ENCODE results near the gene MTFR2.

The MTFR2 gene

DNA sequence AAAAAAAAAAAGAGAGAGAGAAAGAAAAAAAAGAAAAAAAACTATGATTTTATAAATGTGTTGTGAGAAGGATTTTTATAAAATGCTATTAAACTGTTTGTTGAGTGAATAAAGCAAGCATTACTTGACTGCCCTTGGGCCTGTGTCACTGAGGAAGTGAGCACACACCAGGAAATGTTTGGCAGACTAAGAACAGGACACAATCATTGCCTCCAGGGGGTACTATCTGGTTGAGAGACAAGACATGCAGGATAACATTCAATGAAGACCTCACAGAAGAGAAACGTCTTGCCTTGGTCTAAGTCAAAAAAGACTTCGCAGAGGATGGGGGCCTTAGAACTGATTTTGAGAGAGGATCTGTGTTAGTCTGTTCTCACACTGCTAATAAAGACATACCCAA, 40.6 kb downstream of the MTFR2 start:
- ChIA-PET CTCF (interaction anchor here (3.3 kb wide), 1 partner anchor 17 kb away, joined by 13 read pairs; no protein-coding TSS in a partner anchor), POLR2A (no interaction called here)
- no peak overlapping the region for H3K4me3 ChIP-seq (ENCODE audit: low read depth, low read length)
- TF ChIP-seq, protein P1, sequence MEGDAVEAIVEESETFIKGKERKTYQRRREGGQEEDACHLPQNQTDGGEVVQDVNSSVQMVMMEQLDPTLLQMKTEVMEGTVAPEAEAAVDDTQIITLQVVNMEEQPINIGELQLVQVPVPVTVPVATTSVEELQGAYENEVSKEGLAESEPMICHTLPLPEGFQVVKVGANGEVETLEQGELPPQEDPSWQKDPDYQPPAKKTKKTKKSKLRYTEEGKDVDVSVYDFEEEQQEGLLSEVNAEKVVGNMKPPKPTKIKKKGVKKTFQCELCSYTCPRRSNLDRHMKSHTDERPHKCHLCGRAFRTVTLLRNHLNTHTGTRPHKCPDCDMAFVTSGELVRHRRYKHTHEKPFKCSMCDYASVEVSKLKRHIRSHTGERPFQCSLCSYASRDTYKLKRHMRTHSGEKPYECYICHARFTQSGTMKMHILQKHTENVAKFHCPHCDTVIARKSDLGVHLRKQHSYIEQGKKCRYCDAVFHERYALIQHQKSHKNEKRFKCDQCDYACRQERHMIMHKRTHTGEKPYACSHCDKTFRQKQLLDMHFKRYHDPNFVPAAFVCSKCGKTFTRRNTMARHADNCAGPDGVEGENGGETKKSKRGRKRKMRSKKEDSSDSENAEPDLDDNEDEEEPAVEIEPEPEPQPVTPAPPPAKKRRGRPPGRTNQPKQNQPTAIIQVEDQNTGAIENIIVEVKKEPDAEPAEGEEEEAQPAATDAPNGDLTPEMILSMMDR (IDR thresholded peaks at IDR 0.05; ENCODE audit: insufficient read depth, low read length, missing control alignments) = no peak
- no peak for DNase-seq (ENCODE audit: low read depth, low spot score)

- ChIA-PET POLR2A (no interaction called here), CTCF (interaction anchor here (3.3 kb wide), 1 partner anchor 18 kb away, joined by 13 read pairs; no protein-coding TSS in a partner anchor)
- no peak for DNase-seq (ENCODE audit: low read depth, low spot score)
- no peak overlapping the region for H3K4me3 ChIP-seq (ENCODE audit: low read depth, low read length)
- TF ChIP-seq, protein P1 (IDR thresholded peaks at IDR 0.05; ENCODE audit: insufficient read depth, low read length, missing control alignments) = no peak
These were observed 41.3 kb downstream of the MTFR2 start for GRCh38 chr6:136208783-136209182.

- DNase-seq (ENCODE audit: low read depth, low spot score) = no peak
- ChIA-PET CTCF (interaction anchor here (0.8 to 2.6 kb wide), 3 partner anchors 11 to 25 kb away, joined by 3 to 10 read pairs (median 5); no protein-coding TSS in a partner anchor), POLR2A (interaction anchor here (0.6 kb wide), 1 partner anchor 246 kb away, joined by 3 read pairs; no protein-coding TSS in a partner anchor)
- H3K4me3 ChIP-seq (ENCODE audit: low read depth, low read length) = no peak overlapping the region
- TF ChIP-seq, protein P1 (IDR thresholded peaks at IDR 0.05; ENCODE audit: insufficient read depth, low read length, missing control alignments) = no peak
These were observed 48.4 kb downstream of the MTFR2 start for GRCh38 chr6:136201732-136202131.

- no peak for DNase-seq (ENCODE audit: low read depth, low spot score)
- ChIA-PET CTCF (no interaction called here), POLR2A (no interaction called here)
- H3K4me3 ChIP-seq (ENCODE audit: low read depth, low read length) = no peak overlapping the region
- TF ChIP-seq, protein P1 (IDR thresholded peaks at IDR 0.05; ENCODE audit: insufficient read depth, low read length, missing control alignments) = no peak
These were observed 57.2 kb downstream of the MTFR2 start for GRCh38 chr6:136192902-136193301.

GRCh38 chr6:136191606-136192312, 58.4 kb downstream of the MTFR2 start:
- no peak overlapping the region for H3K4me3 ChIP-seq (ENCODE audit: low read depth, low read length)
- ChIA-PET POLR2A (no interaction called here), CTCF (interaction anchor here (1.2 kb wide), 1 partner anchor 34 kb away, joined by 6 read pairs; no protein-coding TSS in a partner anchor)
- DNase-seq (ENCODE audit: low read depth, low spot score) = no peak
- TF ChIP-seq, protein P1 (IDR thresholded peaks at IDR 0.05; ENCODE audit: insufficient read depth, low read length, missing control alignments) = no peak

DNA sequence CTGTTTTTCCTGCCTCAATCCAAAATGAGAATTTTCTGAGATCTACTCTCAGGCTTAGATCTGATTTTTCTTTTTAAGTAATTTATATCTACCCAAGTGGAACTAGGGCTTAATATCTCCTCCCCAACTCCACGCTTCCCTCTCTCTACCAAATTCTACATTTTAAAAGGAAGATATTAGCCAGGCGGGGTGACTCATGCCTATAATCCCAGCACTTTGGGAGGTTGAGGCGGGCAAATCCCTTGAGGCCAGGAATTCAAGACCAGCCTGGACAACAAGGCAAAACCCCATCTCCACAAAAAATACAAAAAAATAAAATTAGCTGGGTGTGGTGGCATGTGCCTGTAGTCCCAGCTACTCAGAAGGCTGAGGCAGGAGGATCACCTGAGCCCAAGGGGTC, 61.0 kb downstream of the MTFR2 start:
- H3K4me3 ChIP-seq (ENCODE audit: low read depth, low read length) = no peak overlapping the region
- no peak for DNase-seq (ENCODE audit: low read depth, low spot score)
- CTCF ChIA-PET = interaction anchor here (0.9 to 1.0 kb wide), 2 partner anchors 37 to 368 kb away, joined by 3 read pairs; no protein-coding TSS in a partner anchor
- TF ChIP-seq, protein P1 (IDR thresholded peaks at IDR 0.05; ENCODE audit: insufficient read depth, low read length, missing control alignments) = no peak
- POLR2A ChIA-PET = no interaction called here

All from AG04449 (cell line).